CD4-positive, alpha-beta T cell treated with Interleukin-15 for 4 hours (primary cell): ENCODE results near the gene DDX10.
"Not testable (repeated sequence)": the region's sequence is repeated elsewhere in the genome, so short reads cannot be mapped to it uniquely, and the experiment has no call there.

Experiments
- DNase-seq: peaks from one replicate; pipeline ENCODE4 v3.0.0-alpha.2; 2020; ENCODE audit warnings: low spot score

The DDX10 gene

DNA sequence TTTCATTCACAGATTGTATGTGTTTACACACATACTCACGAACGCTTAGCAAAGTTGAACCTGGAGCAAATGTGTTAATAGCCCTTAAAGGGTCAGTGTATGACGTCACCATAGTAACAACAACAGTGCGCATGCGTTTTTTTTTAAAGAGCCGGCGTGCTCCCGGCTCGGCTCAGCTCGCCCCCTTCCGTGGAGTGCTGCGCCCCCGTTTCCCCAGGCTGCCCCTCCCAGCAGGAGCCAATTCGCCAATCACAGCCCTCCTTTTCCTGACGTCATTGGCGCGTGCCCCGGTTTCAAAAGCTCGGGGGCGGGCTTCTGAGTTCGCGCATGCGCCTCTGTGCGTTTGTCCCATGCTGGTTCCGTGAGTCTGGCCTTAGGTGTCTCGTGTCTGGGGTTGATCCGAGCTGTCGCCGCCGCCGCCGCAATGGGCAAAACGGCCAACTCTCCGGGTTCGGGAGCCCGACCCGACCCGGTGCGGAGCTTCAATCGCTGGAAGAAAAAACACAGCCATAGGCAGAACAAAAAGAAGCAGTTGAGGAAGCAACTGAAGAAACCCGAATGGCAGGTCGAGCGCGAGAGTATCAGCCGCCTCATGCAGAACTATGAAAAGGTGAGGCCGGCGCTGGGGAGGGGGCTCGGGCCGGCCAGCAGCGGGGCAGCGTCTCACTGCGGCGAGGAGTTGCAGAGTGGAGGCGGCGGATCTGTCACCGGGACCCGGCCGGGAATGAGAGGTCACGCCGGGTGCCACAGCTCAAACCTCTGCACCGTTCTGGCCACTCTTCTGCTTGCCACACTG is at the start of gene DDX10:
Gene DDX10, plus strand, starts transcription at position 340 of the 796 bp plus-strand sequence. Its CDS starts 85 bp downstream, at position 425.
- DNase-seq = peak; percentile 99

DNA sequence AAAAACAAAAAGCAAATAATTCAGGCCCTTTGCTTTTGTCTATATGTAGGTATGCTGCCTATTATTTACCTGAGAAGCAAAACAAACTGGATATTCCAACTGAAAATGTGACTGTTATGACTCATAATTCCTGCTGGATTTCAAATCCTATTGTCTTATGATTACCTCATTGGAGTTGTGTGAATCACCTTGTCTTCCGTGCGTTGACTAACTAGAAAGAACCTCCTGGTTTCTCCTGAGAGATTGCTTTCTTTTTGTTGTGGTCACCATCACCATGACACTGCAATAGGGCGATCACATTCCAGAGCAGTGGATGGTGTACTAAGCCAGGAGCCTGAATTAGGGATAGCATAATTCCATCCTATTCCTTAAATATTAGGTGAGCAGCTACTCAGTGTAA is 48.3 kb upstream of the DDX10 start:
- DNase-seq = no peak

DNA sequence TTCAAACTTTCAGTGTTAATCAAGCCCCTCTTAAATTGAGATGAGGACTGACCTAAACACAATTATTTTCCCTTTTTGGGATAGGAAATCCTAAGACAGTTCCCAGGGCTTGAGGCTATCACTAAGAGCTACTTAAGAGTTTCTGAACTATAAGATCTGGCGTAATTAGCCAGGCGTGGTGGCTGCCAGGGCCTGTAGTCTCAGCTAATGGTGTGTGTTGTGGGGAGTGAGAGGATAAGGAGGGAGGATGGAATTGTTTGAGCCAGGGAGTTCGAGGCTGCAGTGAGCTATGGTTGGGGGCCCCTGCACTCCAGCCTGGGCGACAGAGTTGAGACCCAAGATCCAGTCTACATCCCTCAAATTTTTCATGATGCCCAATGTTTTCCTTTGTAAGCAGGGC is 47.8 kb upstream of the DDX10 start:
- DNase-seq = no peak

DNA sequence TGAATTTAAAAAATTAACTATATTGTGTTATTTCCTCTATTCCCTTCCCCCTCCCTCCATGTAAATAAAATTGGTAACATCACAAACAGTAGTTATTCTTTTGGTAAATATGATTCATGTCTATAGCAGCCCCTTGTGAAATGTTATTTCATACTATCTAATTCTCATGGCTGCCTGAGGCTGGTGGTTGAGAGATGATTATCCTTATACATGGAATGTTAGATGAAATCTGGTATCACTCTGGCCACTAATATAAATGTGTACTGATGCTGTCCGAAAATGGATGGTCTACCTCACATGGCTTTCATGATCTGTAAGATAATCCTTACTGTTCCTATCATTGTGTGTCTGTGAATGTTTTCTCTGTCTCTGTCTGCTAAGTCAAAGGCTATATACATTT is 46.3 kb upstream of the DDX10 start:
- no peak for DNase-seq

DNA sequence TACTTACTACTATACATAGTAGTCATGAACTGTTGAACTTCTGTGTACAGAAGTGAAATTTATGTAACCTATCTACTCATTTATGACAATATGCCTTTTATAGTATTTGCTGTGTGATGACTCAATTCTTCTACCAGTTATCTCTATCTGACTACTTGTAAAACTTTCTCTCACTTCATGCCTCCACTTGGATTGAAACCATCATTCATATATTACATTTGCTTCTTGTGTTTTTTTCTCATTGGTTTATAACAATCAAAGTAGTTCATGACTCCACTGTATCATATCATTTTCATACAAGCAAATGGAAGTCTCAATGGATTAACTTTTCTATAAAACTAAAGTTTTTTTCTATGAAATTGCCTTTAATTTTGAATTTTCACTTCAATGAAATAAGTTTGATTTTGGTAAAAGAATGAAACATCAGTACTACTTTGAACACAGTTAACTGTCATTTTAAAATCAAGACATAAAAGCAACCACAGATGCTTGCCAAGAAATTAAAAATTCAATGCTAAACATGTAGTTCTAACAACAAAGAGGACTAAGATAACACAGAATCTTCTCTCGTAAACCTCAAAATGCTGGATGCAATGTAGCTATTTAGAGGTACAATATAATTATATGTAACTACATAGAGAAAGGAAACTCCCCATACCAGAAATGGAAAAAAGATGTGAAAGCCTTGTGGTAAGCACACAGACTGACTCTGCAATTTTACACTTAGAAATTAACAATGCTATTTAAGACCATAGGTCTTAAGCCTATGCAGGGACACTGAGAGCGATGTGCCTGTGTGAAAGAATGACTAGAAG is 43.7 kb upstream of the DDX10 start:
- no peak for DNase-seq

DNA sequence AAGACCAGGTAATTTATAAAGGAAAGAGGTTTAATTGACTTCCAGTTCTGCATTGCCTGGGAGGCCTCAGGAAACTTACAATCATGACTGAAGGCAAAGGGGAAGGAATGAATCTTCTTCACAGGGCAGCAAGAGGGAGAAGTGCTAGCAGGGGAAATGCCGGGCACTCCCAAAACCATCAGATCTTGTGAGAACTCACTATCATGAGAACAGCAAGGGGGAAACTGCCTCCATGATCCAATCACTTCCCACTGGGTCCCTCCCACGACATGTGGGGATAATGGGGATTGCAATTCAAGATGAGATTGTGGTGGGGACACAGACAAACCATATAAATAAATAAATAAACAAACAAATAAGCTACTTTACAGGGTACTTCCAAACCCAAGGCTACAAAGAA is 42.5 kb upstream of the DDX10 start:
- no peak for DNase-seq

DNA sequence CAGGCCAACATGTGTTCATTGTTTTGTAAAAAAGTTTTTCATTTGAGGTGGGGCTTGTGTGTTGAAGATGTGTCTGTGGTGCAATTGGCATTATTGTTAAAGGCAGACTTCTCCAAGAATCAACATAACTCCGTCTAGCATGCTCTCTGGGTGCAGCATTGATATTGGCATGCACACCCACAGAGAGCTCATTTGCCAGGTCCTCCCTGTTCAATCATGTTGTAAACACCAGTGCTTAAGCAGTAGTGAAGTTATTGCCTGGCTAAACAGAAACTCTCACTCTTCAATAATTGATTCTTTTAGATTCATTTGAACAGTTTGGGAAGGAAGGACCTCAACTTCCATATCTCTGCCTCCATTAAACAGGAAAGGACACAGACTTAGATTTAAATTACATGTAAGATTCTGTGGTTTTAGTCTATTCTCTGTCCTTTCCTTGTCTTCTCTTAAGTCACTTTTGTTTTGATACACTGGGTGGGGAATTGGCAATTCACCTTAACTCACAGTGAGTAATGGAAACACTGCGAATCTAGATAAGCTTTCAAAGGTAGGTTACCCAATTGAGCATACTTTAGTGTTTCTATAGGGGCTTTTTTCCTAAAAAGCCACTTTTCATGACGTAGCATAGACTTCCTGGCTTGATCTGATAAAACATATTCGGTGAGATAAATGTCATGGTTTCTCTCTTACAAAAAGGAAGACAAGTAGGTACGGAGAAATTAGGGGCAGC is 40.5 kb upstream of the DDX10 start:
- DNase-seq = no peak

DNA sequence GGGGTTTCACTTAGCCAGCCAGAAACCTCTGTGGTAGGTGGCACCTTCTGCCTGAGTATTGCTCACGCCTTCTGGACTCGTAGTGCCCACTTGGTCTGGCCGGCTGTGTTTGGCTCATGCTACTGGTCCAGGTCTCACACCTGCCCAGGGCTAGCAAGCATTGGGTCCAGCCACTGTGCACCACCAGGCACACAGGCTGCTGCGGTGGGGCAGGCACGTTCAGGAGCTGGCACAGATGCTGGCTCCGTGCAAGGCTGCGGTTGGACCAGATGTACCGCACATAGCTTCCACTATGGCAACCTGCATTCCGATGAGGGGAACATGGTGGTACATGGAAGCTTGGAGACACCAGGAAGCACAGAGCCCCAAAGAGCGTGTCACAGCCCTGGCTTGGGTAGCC is 36.5 kb upstream of the DDX10 start:
- DNase-seq = no peak

DNA sequence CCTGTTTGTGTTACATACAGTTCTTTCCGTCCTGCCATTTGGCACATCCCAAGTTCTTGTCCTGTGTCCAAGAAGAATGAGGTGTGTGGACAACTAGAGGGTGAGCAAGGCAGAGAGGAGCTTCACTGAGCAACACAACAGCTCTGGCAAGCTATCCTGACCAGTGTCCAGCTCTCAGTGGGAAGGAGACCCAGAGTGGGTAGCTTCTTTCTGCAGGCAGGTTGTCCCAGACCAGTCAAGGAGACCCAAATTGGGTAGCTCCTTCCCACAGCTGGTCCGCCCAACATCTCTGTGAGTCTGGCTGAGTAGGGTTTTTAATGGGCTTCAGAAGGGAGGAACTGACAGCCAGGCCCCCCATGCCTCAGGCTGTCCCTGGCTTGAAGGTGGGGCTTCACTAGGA is 36.1 kb upstream of the DDX10 start:
- no peak for DNase-seq

DNA sequence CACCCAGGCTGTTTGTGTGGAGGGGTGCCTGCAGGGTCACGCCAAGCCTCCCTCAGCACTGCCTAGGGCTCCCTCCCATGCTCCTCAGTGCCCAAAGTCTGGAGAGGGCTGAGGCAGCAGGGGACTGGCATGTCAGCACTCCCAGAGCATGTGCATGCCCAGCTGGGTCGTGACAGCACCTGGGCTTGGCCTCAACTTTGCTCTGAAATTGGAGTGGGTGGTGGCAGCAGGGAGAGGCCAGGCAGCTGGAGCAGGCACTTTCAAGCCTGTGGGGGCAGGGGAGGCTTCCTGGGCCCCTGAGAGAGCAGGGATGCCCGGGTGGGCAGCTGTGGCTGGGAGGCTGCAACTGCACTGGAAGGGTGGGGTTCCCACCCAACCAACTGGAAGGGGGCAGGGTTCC is 35.6 kb upstream of the DDX10 start:
- no peak for DNase-seq

DNA sequence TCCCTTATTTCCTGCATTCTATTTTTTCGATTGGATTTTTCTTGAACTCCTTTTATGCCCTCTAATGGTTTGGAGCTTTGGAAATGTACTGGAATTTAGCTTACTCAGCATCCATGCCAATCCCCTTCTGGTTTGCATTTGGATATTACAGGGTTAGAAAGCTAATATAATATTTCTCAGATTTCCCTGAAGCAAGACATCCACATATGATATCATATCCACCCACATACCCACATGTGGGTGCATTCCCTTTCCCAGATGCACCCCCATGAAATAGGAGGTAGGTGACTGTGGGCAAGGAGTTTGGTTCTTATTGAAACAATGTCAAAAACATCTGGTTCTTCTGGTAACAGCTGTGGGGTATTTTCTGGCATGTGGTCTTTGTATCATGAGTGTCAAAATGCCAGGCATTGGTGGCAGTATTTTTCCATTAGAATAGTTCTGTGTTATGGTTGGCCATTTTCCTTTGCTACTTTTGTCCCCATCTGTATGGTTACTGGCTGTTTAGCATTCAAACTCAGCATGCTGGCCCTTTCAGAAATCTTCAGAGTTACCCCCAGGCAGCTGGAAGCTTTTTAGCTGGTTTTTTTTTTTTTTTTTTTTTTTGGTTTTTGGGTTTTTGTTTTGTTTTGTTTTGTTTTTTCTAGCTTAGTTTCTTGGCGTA is 32.7 kb upstream of the DDX10 start:
- DNase-seq = no peak

DNA sequence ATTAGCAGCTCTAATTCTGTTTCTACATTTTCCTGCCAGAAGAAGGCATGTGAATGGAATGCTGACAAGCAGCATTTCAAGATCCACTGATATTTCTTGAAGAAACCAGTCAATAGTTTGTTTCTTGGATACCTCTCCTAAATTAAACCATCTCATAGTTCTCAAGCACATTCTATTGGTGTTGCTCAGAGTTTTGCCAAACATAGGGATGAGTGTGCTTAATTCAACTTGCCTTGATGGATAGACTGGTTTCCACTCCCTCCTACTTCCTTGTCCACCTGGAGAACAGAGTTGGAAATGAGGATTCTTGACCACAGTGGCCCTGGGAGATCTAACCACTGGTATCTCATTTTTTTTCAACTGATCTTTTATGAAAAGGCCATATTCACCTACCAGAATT is 29.8 kb upstream of the DDX10 start:
- no peak for DNase-seq

DNA sequence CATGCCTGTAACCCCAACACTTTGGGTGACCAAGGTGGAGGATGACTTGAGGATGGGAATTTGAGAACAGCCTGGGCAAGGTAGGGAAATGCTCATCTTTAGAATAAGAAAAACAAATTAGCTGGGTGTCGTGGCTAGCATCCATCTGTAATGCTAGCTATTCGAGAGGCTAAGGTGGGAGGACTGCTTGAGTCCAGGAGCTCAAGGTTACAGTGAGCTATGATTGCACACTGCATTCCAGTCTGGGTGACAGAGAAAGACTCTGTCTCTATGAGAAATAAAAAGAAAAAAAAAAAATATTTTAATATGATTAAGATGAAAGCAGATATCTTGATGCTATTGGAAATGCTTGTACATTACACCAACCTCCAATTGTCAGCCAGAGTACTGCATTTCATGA is 28.6 kb upstream of the DDX10 start:
- DNase-seq = no peak

DNA sequence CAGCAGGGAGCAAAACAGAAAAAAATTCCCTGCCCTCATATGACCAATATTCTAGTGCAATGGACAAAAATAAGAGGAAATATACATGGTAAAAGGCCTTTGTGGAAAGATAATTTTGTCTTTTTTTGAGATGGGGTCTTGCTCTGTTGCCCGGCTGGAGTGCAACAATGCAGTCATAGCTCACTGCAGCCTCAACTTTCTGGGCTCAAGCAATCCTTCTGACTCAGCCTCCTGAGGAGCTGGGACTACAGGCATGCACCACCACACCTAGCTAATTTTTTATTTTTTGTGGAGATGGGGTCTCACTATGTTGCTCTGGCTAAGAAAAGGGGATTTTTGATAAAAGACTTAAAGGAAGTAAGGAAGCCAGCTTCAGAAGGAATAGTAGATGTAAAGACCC is 25.7 kb upstream of the DDX10 start:
- DNase-seq = no peak

DNA sequence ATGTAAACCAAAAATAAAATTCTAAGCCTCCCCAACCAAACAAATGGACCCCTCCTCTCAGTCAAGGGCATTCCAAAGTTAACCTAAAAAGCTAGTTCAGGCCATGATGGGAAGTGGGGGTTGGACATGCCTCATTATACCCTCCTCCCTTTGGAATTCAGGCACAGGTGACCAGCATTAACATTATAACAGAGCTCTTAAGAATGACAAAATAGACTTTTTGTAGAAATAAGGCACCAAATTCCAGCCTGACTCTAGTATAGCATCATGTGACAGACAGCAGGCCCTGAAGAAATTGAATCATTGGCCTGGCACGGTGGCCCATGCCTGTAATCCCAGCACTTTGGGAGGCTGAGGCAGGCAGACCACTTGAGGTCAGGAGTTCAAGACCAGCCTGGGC is 23.1 kb upstream of the DDX10 start:
- not testable (repeated sequence) for DNase-seq

DNA sequence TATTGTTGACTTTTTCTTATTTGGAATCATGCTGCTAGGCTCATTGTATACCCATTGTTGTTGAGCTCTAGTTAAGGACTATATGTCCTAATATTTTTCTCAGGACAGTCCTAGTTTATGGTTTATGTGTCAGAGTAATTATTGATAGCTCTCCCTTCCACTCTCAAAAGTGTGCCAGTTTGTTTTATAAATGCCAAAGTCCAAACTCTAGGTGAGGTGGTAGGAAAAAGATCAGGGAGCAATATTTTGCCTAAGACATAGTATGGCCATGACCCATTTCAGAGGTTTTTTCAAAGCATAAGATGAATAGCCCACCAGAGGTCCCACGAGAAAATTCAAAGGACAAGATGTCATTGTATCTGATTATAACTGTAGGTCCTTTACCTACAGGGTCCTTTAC is 20.9 kb upstream of the DDX10 start:
- no peak for DNase-seq

DNA sequence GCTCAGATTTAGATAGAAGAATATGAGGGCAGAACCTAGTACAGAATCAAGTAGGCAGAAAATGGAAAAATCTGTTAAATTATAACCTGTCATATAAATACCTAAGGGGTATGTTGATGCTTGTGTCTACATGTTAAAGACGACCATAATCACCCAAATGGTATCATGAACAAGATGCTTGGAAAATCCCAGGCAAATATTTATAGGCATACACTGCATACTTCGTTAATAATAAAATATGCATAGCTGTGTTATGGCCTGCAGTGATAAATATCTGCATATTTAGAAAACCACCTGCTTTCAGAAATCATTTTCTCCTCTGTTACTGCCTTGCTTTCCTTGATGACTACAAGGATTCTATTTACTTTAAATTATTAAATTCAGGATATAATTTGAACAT is 18.9 kb upstream of the DDX10 start:
- DNase-seq = no peak

DNA sequence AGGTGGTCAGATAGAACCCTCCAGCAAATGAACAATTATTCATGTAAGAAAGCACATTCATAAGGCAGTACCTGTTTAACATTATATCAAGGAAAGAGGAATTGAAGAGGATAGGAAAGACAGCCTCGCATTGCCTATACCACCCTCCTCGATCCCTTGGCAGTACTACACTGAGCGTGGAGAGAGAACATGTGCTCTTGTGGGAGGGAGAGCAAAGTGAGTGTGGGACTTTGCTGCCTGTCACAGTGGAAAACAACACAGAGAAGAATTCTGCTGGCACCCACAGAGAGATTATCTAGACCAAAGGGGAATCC is 17.5 kb upstream of the DDX10 start:
- DNase-seq = no peak

DNA sequence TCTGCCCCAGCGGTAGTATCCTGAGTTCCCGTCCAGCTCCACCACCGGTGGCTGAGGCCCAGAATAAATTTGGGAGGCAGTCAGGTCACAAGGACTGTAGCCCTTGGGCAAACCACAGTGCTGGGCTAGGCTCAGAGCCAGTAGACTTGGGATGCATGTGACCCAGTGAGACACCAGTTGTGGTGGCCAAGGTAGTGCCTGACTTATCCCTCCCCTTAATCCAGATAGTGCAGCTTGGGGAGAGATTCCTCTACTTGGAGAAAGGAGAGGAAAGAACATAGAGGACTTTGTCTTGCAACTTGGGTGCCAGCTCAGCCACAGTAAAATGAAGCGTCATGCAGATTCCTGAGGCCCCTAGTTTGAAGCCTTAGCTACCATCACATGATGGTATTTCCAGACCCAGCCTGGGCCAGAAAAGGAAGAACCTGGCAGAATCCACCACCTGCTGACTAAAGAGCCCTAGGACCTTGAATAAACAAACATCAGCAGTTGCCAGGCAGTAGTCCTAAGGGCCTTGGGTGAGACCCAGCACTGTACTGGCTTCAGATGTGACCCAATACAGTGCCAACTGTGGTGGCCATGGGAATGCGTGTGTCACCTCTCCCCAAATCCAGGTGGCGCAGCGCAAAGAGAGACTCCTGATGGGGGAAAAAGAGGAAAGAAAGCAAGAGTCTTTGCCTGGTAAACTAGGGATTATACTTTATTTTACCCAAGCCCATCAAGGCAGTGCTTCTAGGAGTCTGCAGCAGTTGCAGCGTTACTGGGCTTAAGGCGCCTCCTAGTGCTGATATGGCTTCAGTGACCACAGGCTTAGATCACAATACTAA is 17.0 kb upstream of the DDX10 start:
- DNase-seq = peak; percentile 56

DNA sequence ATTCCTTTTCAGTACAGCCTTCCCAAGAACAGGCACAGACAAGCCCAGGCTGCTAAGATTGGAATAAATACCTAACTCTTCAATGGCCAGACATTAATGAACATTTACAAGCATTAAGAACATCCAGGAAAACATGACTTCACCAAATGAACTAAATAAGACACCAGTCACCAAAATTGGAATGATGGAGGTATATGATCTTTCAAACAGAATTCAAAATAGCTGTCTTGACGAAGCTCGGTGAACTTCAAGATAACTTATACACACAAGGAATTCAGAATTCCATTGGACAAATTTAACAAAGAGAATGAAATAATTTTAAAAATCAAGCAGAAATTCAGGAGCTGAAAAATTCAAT is 16.4 kb upstream of the DDX10 start:
- no peak for DNase-seq

DNA sequence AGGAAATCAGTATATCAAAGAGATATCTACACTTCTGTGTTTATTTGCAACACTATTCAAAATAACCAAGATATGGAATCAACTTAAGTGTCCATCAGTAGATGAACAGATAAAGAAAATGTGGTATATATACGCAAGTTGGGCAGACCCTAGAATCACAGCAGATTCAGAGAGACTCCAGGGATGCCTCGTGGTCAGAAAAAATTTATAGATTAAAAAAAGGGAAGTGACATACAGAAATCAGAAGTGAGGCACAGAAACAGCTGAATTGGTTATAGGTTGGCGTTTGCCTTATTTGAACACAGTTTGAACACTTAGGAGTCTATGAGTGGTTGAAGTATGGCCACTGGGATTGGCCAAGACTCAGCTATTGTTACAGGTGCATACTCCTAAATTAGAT is 10.8 kb upstream of the DDX10 start:
- DNase-seq = not testable (repeated sequence)
